HG03571 (cell line): ENCODE results near the gene MBTD1.
A peak's percentile ranks its signal among the peaks of the same experiment; 100 is the strongest.
"Not testable (repeated sequence)": the region's sequence is repeated elsewhere in the genome, so short reads cannot be mapped to it uniquely, and the experiment has no call there.

Experiments
- ATAC-seq: cut with Tn5 transposase; IDR thresholded peaks from one replicate; pipeline ENCODE4 v1.9.1; 2021; ENCODE audit not compliant: unreplicated experiment

Gene MBTD1

GRCh38 chr17:51259564-51260236 lies at the start of gene MBTD1:
TSS of gene MBTD1 (minus strand) at chr17:51260049. CDS start at chr17:51225161, 34,888 bp downstream.
- peak; percentile 73 for ATAC-seq

- no peak for ATAC-seq
Observed at GRCh38 chr17:51305182-51305581, 45.3 kb upstream of the MBTD1 start.

GRCh38 chr17:51299859-51300258 lies 40.0 kb upstream of the MBTD1 start:
- ATAC-seq = no peak

GRCh38 chr17:51298508-51299371 lies 38.9 kb upstream of the MBTD1 start:
- ATAC-seq = no peak

- ATAC-seq = not testable (repeated sequence)
Observed at GRCh38 chr17:51294338-51294737, 34.5 kb upstream of the MBTD1 start.

GRCh38 chr17:51289696-51290111 lies 29.9 kb upstream of the MBTD1 start:
- no peak for ATAC-seq

GRCh38 chr17:51287412-51287811 lies 27.6 kb upstream of the MBTD1 start:
- no peak for ATAC-seq

- no peak for ATAC-seq
Observed at GRCh38 chr17:51279183-51279582, 19.3 kb upstream of the MBTD1 start.

GRCh38 chr17:51275381-51275780 lies 15.5 kb upstream of the MBTD1 start:
- ATAC-seq = no peak

GRCh38 chr17:51272812-51273211 lies 13.0 kb upstream of the MBTD1 start:
- no peak for ATAC-seq

GRCh38 chr17:51270636-51271035 lies 10.8 kb upstream of the MBTD1 start:
- no peak for ATAC-seq

GRCh38 chr17:51269991-51270390 lies 10.1 kb upstream of the MBTD1 start:
- no peak for ATAC-seq

- ATAC-seq = not testable (repeated sequence)
Observed at GRCh38 chr17:51264466-51264865, 4.6 kb upstream of the MBTD1 start.

GRCh38 chr17:51263006-51263405 lies 3.2 kb upstream of the MBTD1 start:
- no peak for ATAC-seq

GRCh38 chr17:51261024-51261963 lies 1.4 kb upstream of the MBTD1 start:
- no peak for ATAC-seq

- peak; percentile 73 for ATAC-seq
Observed at GRCh38 chr17:51260237-51261023, 581 bp upstream of the MBTD1 start, which contains the start of gene UTP18. TSS of gene UTP18 (plus strand) at chr17:51260546. CDS start at chr17:51260585, 39 bp downstream.

- no peak for ATAC-seq
Observed at GRCh38 chr17:51258756-51259563, 889 bp downstream of the MBTD1 start.

- no peak for ATAC-seq
Observed at GRCh38 chr17:51257150-51258081, 2.4 kb downstream of the MBTD1 start.
